Tibial nerve (tissue), 4 donors: Measurements from ENCODE around the gene RNASEL. TPM values are rescaled to one million over a fixed set of nuclear protein-coding genes. Genes with fewer than 3 reads are reported as not detected.
A peak's percentile ranks its signal among the peaks of the same experiment; 100 is the strongest.

Source experiments
- DNase-seq, 2 donors: peaks; one replicate each; pipeline ENCODE4 v3.0.0-alpha.2; 2019; ENCODE audit warnings: low spot score in 2 of 2
- H3K27ac ChIP-seq, 4 donors: fragments of 200-600 bp; sonication (generic) in 3 of 4; one replicate each; pipeline ENCODE4 v1.5.1; 2017 to 2019; ENCODE audit warnings: mild to moderate bottlenecking in 1 of 4
- H3K27me3 ChIP-seq, 2 donors: fragments of 200-600 bp; sonication (generic) in 1 of 2; one replicate each; pipeline versions ENCODE4 v1.5.1 to v1.6.0; 2017 to 2019
- H3K36me3 ChIP-seq, 3 donors: fragments of 200-600 bp; sonication (generic); one replicate each; pipeline ENCODE4 v1.5.1; 2018 to 2019
- H3K4me1 ChIP-seq, 4 donors: fragments of 200-600 bp; sonication (generic) in 3 of 4; one replicate each; pipeline ENCODE4 v1.5.1; 2017 to 2019
- H3K4me3 ChIP-seq, 4 donors: fragments of 200-600 bp; sonication (generic) in 3 of 4; one replicate each; pipeline ENCODE4 v1.5.1; 2017 to 2019; ENCODE audit warnings: mild to moderate bottlenecking in 1 of 4, moderate library complexity in 1 of 4
- H3K9me3 ChIP-seq, 4 donors: fragments of 200-600 bp; sonication (generic) in 3 of 4; one replicate each; pipeline ENCODE4 v1.5.1; 2017 to 2019
- CTCF ChIP-seq, 5 experiments: fragments of 200-600 bp in 3 of 5; fragments of 450-650 bp in 2 of 5; sonication (generic) in 3 of 5; IDR thresholded peaks; one replicate each; pipeline ENCODE4 v1.5.1; 2016 to 2019; ENCODE audit warnings: antibody characterized with exemption in 5 of 5, mild to moderate bottlenecking in 3 of 5, moderate library complexity in 2 of 5
- EP300 ChIP-seq, 2 donors: sonication (generic); formaldehyde crosslinking; IDR thresholded peaks; one replicate each; pipeline ENCODE4 v1.6.1; 2017; ENCODE audit warnings: antibody characterized with exemption in 2 of 2, mild to moderate bottlenecking in 1 of 2
- POLR2A ChIP-seq, 2 donors: fragments of 450-650 bp; IDR thresholded peaks; one replicate each; pipeline ENCODE4 v1.6.1; 2017; ENCODE audit warnings: antibody characterized with exemption in 2 of 2, mild to moderate bottlenecking in 2 of 2, moderate library complexity in 2 of 2
- WGBS, 2 donors: methylation state at CpG; one replicate each; pipeline ENCODE4 v1.1.5; 2018; 5-methylcytosine and 5-hydroxymethylcytosine counted together
- total RNA-seq, 4 donors: library from RNA; depleted of rRNA; stranded (reverse); fragments of >200 nt; gene quantifications; one replicate each; pipeline ENCODE4 v1.1.0, GENCODE V29; 2016

RNASEL gene
- total RNA-seq, 4 donors from 2014 or later, result 7.3 to 9.8 (median 8.8) TPM

GRCh38 chr1:182584746-182585145, 4.3 kb downstream of the RNASEL start:
- H3K27ac ChIP-seq, result no peak overlapping the region
- no peak for DNase-seq
- peaks cover 0 to 38% (median 7%) of the 10 kb centered on the region in 4 donors for H3K4me1 ChIP-seq
- H3K4me3 ChIP-seq, result no peak overlapping the region
- no peaks in the 10 kb centered on the region for H3K9me3 ChIP-seq
- peaks cover 0 to 56% (median 5%) of the 10 kb centered on the region in 3 donors for H3K36me3 ChIP-seq
- no peak for TF ChIP-seq CTCF (IDR thresholded peaks at IDR 0.05)
- no peak for TF ChIP-seq EP300 (IDR thresholded peaks at IDR 0.05)
- no peak for TF ChIP-seq POLR2A (IDR thresholded peaks at IDR 0.05)
- 94 to 96% methylated on average over 4 of the region's 4 CpGs for WGBS, 2 donors
- H3K27me3 ChIP-seq, result no peaks in the 10 kb centered on the region

GRCh38 chr1:182580736-182581135, 8.3 kb downstream of the RNASEL start:
- H3K4me3 ChIP-seq, result no peak overlapping the region
- H3K9me3 ChIP-seq, result no peaks in the 10 kb centered on the region
- no peak overlapping the region for H3K27ac ChIP-seq
- DNase-seq, result no peak
- peaks cover 0 to 69% (median 11%) of the 10 kb centered on the region in 3 donors for H3K36me3 ChIP-seq
- WGBS, 2 donors, result 93% methylated on average over 2 of the region's 2 CpGs
- no peaks in the 10 kb centered on the region for H3K27me3 ChIP-seq
- TF ChIP-seq POLR2A (IDR thresholded peaks at IDR 0.05) (no peak), CTCF (IDR thresholded peaks at IDR 0.05) (no peak), EP300 (IDR thresholded peaks at IDR 0.05) (no peak)
- peaks cover 0 to 36% (median 4%) of the 10 kb centered on the region in 4 donors for H3K4me1 ChIP-seq

GRCh38 chr1:182575540-182576149, 13.4 kb downstream of the RNASEL start:
- WGBS, 2 donors, result 57 to 64% methylated on average over 3 of the region's 3 CpGs
- peak overlapping the region in 2 of 4 donors; percentile 29 to 50 for H3K27ac ChIP-seq
- H3K27me3 ChIP-seq, result no peaks in the 10 kb centered on the region
- H3K9me3 ChIP-seq, result no peaks in the 10 kb centered on the region
- DNase-seq, result no peak
- peaks cover 0 to 20% (median 2%) of the 10 kb centered on the region in 4 donors for H3K4me1 ChIP-seq
- no peak overlapping the region for H3K4me3 ChIP-seq
- TF ChIP-seq EP300 (IDR thresholded peaks at IDR 0.05) (peak in 1 of 2 donors; percentile 44), CTCF (IDR thresholded peaks at IDR 0.05) (no peak), POLR2A (IDR thresholded peaks at IDR 0.05) (no peak)
- H3K36me3 ChIP-seq, result peaks cover 2 to 61% (median 13%) of the 10 kb centered on the region in 3 donors

GRCh38 chr1:182574156-182574555, 14.9 kb downstream of the RNASEL start:
- H3K36me3 ChIP-seq, result peaks cover 2 to 46% (median 13%) of the 10 kb centered on the region in 3 donors
- H3K9me3 ChIP-seq, result no peaks in the 10 kb centered on the region
- H3K4me3 ChIP-seq, result no peak overlapping the region
- 90 to 93% methylated on average over 4 of the region's 4 CpGs for WGBS, 2 donors
- DNase-seq, result no peak
- H3K27ac ChIP-seq, result no peak overlapping the region
- H3K4me1 ChIP-seq, result peaks cover 0 to 20% (median 2%) of the 10 kb centered on the region in 4 donors
- TF ChIP-seq CTCF (IDR thresholded peaks at IDR 0.05) (no peak), POLR2A (IDR thresholded peaks at IDR 0.05) (no peak), EP300 (IDR thresholded peaks at IDR 0.05) (no peak)
- H3K27me3 ChIP-seq, result no peaks in the 10 kb centered on the region

- Histone ChIP-seq H3K9me3 (peaks cover 0 to 2% (median 0%) of the 10 kb centered on the region in 4 donors), H3K36me3 (peaks cover 2 to 27% (median 6%) of the 10 kb centered on the region in 3 donors), H3K4me1 (peaks cover 0 to 6% (median under 1%) of the 10 kb centered on the region in 4 donors), H3K27me3 (no peaks in the 10 kb centered on the region), H3K4me3 (no peak overlapping the region), H3K27ac (no peak overlapping the region)
- no peak for TF ChIP-seq CTCF (IDR thresholded peaks at IDR 0.05)
- no peak for TF ChIP-seq EP300 (IDR thresholded peaks at IDR 0.05)
- no peak for TF ChIP-seq POLR2A (IDR thresholded peaks at IDR 0.05)
- 93 to 97% methylated on average over 2 of the region's 2 CpGs for WGBS, 2 donors
- DNase-seq, result no peak
These were observed 18.5 kb downstream of the RNASEL start for GRCh38 chr1:182570611-182570970.
